A673 (cell line): ENCODE data around the gene HYAL2. TPM values are rescaled to one million over a fixed set of nuclear protein-coding genes. Genes with fewer than 3 reads are reported as not detected.

Experiments used
- BruUV-seq: library from RNA; stranded (reverse); fragments of 400-500 nt; replicated peaks from 2 replicates; lab custom pipeline; 2021; lab: Mats Ljungman, UMichigan
- CTCF ChIA-PET: fragments of 300-600 bp; sonication (Branson Sonifier 250); formaldehyde crosslinking; loops from one replicate; lab custom pipeline; 2022; ENCODE audit warnings: antibody characterized with exemption; lab: Charles Lee
- POLR2A ChIA-PET: fragments of 300-600 bp; sonication (Branson Sonifier 250); formaldehyde crosslinking; loops from one replicate; lab custom pipeline; 2022; ENCODE audit warnings: antibody characterized with exemption; ENCODE audit not compliant: low non-redundant PET; lab: Charles Lee
- DNase-seq: peaks from one replicate; pipeline ENCODE4 v3.0.0-alpha.2; 2015; ENCODE audit warnings: low spot score
- H3K27ac ChIP-seq: fragments of 200-600 bp; sonication (generic); 2 replicates; pipeline ENCODE4 v1.5.1; 2016; ENCODE audit warnings: mixed run types, low read depth, mild to moderate bottlenecking, mixed read lengths, antibody characterized with exemption, low read length; ENCODE audit not compliant: poor library complexity, severe bottlenecking
- H3K27me3 ChIP-seq: fragments of 200-600 bp; sonication (generic); replicated peaks from 2 replicates; pipeline ENCODE4 v1.6.1; 2017; ENCODE audit warnings: mixed run types, low read depth, mild to moderate bottlenecking, mixed read lengths, antibody characterized with exemption, low read length; ENCODE audit not compliant: insufficient read depth, poor library complexity
- H3K36me3 ChIP-seq: fragments of 200-600 bp; sonication (generic); 2 replicates; pipeline ENCODE4 v1.6.1; 2016; ENCODE audit warnings: mixed run types, mild to moderate bottlenecking, mixed read lengths, antibody characterized with exemption, low read length; ENCODE audit not compliant: insufficient read depth, poor library complexity, severe bottlenecking
- H3K4me1 ChIP-seq: fragments of 200-600 bp; sonication (generic); 2 replicates; pipeline ENCODE4 v1.6.1; 2017; ENCODE audit warnings: mixed run types, mild to moderate bottlenecking, mixed read lengths, antibody characterized with exemption, low read length; ENCODE audit not compliant: insufficient read depth, poor library complexity, severe bottlenecking
- H3K4me3 ChIP-seq: fragments of 200-600 bp; sonication (generic); 2 replicates; pipeline ENCODE4 v1.5.1; 2016; ENCODE audit warnings: low read depth, mixed run types, mild to moderate bottlenecking, mixed read lengths, low read length; ENCODE audit not compliant: poor library complexity, severe bottlenecking
- H3K9me3 ChIP-seq: fragments of 200-600 bp; sonication (generic); 2 replicates; pipeline ENCODE4 v1.6.1; 2016; ENCODE audit warnings: mixed run types, low read depth, mild to moderate bottlenecking, mixed read lengths, antibody characterized with exemption, low read length; ENCODE audit not compliant: poor library complexity, severe bottlenecking
- CTCF ChIP-seq: fragments of 300-800, 200-600 bp; sonication (generic); conservative IDR thresholded peaks from 2 replicates; pipeline ENCODE4 v1.5.1; 2017; ENCODE audit warnings: low read depth, mild to moderate bottlenecking, antibody characterized with exemption, low read length, moderate library complexity, mixed read lengths
- EZH2 ChIP-seq: fragments of 200-600 bp; sonication (generic); IDR thresholded peaks from 2 replicates; pipeline ENCODE4 v1.6.1; 2017; ENCODE audit warnings: borderline replicate concordance, low read depth, mild to moderate bottlenecking, mixed read lengths, antibody characterized with exemption, low read length; ENCODE audit not compliant: poor library complexity, severe bottlenecking
- intact Hi-C: fragments of 100-400 bp; cut with micrococcal nuclease; formaldehyde crosslinking; loops from one replicate; pipeline ENCODE4 v1.10.0; 2022; ENCODE audit not compliant: unreplicated experiment
- total RNA-seq: library from RNA; stranded (reverse); gene quantifications from 2 replicates; pipeline ENCODE4 v1.2.3, GENCODE V29; 2021

The HYAL2 gene
- total RNA-seq, 1 experiment from 2014 or later: 18.1 TPM

GRCh38 chr3:50299638-50299928 is 23.0 kb downstream of the HYAL2 start:
- intact Hi-C loops: no loop called here
- Histone ChIP-seq H3K27me3 (no peaks in the 10 kb centered on the region), H3K4me3 (peak overlapping the region; percentile 68), H3K27ac (peak overlapping the region; percentile 70), H3K9me3 (no peaks in the 10 kb centered on the region), H3K36me3 (no peaks in the 10 kb centered on the region), H3K4me1 (peaks cover 5% of the 10 kb centered on the region)
- BruUV-seq: no TSS peak
- no peak for DNase-seq
- ChIA-PET CTCF (interaction anchor here (0.9 kb wide), 1 partner anchor 18 kb away, joined by 14 read pairs; no protein-coding TSS in a partner anchor), POLR2A (interaction anchor here (0.9 kb wide), 1 partner anchor 29 kb away, joined by 5 read pairs; no protein-coding TSS in a partner anchor)
- TF ChIP-seq EZH2 (no peak), CTCF (no peak)

GRCh38 chr3:50298836-50299637 is 23.5 kb downstream of the HYAL2 start, which contains the start of the genes HYAL3 and NAA80:
TSS of gene HYAL3 (minus strand) at chr3:50299405. CDS start at chr3:50295602, 3,803 bp downstream.
TSS of gene NAA80 (minus strand) at chr3:50299405. CDS start at chr3:50297463, 1,942 bp downstream.
- Histone ChIP-seq H3K36me3 (no peaks in the 10 kb centered on the region), H3K4me3 (peak within 1 kb of the TSS; percentile 68), H3K4me1 (peaks cover 5% of the 10 kb centered on the region), H3K9me3 (no peaks in the 10 kb centered on the region), H3K27ac (peak within 1 kb of the TSS; percentile 82), H3K27me3 (no peaks in the 10 kb centered on the region)
- DNase-seq: peak; percentile 95
- POLR2A ChIA-PET: interaction anchor here (0.9 kb wide), 1 partner anchor 30 kb away, joined by 5 read pairs; no protein-coding TSS in a partner anchor
- intact Hi-C loops: no loop called here
- BruUV-seq: no TSS peak
- TF ChIP-seq CTCF (0 out of 2 replicates have a peak, but pooled peaks have one; percentile 21), EZH2 (no peak)
- CTCF ChIA-PET: interaction anchor here (0.9 kb wide), 1 partner anchor 17 kb away, joined by 14 read pairs; no protein-coding TSS in a partner anchor

- Histone ChIP-seq H3K9me3 (no peaks in the 10 kb centered on the region), H3K27ac (peak overlapping the region; percentile 82), H3K36me3 (no peaks in the 10 kb centered on the region), H3K4me1 (peaks cover 5% of the 10 kb centered on the region), H3K27me3 (no peaks in the 10 kb centered on the region), H3K4me3 (peak overlapping the region; percentile 68)
- intact Hi-C loops: no loop called here
- DNase-seq: no peak
- BruUV-seq: no TSS peak
- CTCF ChIA-PET: no interaction called here
- POLR2A ChIA-PET: no interaction called here
- TF ChIP-seq EZH2: no peak
- no peak for TF ChIP-seq CTCF
These were observed 24.4 kb downstream of the HYAL2 start for GRCh38 chr3:50297896-50298725.
